Neutrophil (primary cell): ENCODE data around the gene GBE1.

Source experiments
- H3K27ac ChIP-seq: fragments of 200-600 bp; sonication (generic); 2 replicates; pipeline ENCODE4 v1.5.1; 2016; ENCODE audit warnings: mild to moderate bottlenecking, moderate library complexity
- H3K27me3 ChIP-seq: fragments of 200-600 bp; sonication (generic); 2 replicates; pipeline ENCODE4 v1.6.0; 2016; ENCODE audit warnings: mild to moderate bottlenecking
- H3K36me3 ChIP-seq: fragments of 200-600 bp; sonication (generic); 2 replicates; pipeline ENCODE4 v1.5.1; 2017
- H3K4me1 ChIP-seq, 2 experiments: fragments of 200-600 bp in 1 of 2; sonication (generic) in 1 of 2; 1 replicate in 1 of 2; 2 replicates in 1 of 2; pipeline versions ENCODE4 v1.5.1 to v1.6.1; 2013 to 2016; ENCODE audit warnings: low read depth in 1 of 2, low read length in 1 of 2, mild to moderate bottlenecking in 1 of 2, moderate library complexity in 1 of 2; ENCODE audit not compliant: control insufficient read depth in 1 of 2, insufficient read depth in 1 of 2
- H3K4me3 ChIP-seq, 2 experiments: fragments of 200-600 bp in 1 of 2; sonication (generic) in 1 of 2; 1 replicate in 1 of 2; 2 replicates in 1 of 2; pipeline ENCODE4 v1.5.1; 2013 to 2016; ENCODE audit warnings: low read depth in 1 of 2, low read length in 1 of 2, mild to moderate bottlenecking in 1 of 2, moderate library complexity in 1 of 2
- H3K9me3 ChIP-seq: fragments of 200-600 bp; sonication (generic); 2 replicates; pipeline ENCODE4 v1.5.1; 2016
- TF ChIP-seq, protein P1 (sequence below): fragments of 200-600 bp; sonication (generic); IDR thresholded peaks from 2 replicates; pipeline ENCODE4 v1.5.1; 2016; ENCODE audit warnings: antibody characterized with exemption

Gene GBE1

DNA sequence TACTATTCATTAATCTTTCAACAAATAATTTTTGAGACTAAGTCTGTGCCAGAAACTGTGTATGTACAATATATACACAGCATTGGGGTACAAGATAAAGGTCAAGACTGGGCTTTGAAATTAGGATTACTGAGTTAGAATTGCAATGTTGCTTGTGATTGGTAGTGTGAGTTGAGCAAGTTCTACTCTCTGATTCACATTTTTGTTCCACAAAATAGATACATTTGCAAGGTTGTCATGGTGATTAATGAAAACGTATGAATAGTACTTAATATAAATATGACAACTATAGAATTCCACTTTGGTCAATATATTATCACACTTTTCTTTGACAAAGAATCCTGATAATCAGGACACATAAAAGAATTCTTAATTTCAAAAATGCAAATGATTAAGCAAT, 314.6 kb downstream of the GBE1 start:
- no peaks in the 10 kb centered on the region for H3K27me3 ChIP-seq
- TF ChIP-seq, protein P1, sequence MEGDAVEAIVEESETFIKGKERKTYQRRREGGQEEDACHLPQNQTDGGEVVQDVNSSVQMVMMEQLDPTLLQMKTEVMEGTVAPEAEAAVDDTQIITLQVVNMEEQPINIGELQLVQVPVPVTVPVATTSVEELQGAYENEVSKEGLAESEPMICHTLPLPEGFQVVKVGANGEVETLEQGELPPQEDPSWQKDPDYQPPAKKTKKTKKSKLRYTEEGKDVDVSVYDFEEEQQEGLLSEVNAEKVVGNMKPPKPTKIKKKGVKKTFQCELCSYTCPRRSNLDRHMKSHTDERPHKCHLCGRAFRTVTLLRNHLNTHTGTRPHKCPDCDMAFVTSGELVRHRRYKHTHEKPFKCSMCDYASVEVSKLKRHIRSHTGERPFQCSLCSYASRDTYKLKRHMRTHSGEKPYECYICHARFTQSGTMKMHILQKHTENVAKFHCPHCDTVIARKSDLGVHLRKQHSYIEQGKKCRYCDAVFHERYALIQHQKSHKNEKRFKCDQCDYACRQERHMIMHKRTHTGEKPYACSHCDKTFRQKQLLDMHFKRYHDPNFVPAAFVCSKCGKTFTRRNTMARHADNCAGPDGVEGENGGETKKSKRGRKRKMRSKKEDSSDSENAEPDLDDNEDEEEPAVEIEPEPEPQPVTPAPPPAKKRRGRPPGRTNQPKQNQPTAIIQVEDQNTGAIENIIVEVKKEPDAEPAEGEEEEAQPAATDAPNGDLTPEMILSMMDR, result no peak
- H3K9me3 ChIP-seq, result no peaks in the 10 kb centered on the region
- H3K27ac ChIP-seq, result no peak overlapping the region
- H3K4me1 ChIP-seq, result no peaks in the 10 kb centered on the region
- H3K4me3 ChIP-seq, result no peak overlapping the region
- no peaks in the 10 kb centered on the region for H3K36me3 ChIP-seq

DNA sequence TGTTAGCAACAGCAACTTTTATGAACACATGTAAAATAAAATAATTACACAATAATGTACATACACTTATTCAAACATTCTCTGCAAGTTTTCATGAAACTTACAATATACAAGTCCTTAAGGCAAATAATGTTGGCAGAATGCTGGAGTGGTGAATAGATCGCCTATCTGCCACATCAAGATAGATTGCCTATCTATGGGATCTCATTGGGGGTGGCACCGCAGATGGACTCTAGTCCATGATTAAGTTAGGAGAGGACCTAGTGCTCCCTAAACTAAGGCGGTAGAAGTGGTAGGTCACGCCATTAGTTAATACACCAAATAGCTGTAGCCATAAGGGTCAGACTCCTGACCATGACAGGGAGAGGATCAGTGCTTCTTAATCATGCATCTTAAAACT, 315.7 kb downstream of the GBE1 start:
- H3K36me3 ChIP-seq, result no peaks in the 10 kb centered on the region
- no peaks in the 10 kb centered on the region for H3K4me1 ChIP-seq
- H3K27ac ChIP-seq, result no peak overlapping the region
- no peaks in the 10 kb centered on the region for H3K9me3 ChIP-seq
- no peak overlapping the region for H3K4me3 ChIP-seq
- H3K27me3 ChIP-seq, result no peaks in the 10 kb centered on the region
- TF ChIP-seq, protein P1, result no peak

DNA sequence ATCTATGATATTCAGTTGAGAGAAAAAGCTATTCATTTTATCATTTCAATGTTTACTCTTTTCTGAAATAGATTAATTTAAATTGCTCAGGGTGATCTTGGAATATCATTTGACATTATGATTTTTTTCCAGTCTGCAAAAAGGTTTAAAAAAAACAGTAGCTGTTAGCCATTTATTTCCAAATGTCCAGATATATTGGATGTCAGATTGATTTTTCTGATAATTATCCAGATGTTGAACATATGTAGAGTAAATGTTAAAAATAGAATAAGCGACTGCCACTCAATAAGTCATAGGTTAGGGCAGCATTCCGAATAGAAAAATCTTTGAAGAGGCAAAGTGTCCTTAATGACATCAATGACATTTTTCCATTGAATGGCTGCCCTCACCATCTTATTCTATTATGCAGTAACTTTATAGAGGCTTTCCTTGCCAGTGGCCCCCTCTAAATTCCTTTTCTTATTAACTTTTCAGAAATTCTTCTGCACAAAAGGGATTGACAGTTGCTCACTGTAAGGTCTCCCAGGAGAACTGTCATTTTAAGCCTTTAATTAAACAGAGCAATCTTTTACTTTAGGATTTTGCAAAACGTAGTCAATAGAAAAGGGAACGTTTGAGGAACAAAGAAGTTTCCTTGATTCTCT, 316.5 kb downstream of the GBE1 start:
- TF ChIP-seq, protein P1, result no peak
- H3K9me3 ChIP-seq, result no peaks in the 10 kb centered on the region
- no peaks in the 10 kb centered on the region for H3K36me3 ChIP-seq
- H3K4me3 ChIP-seq, result no peak overlapping the region
- no peaks in the 10 kb centered on the region for H3K27me3 ChIP-seq
- H3K4me1 ChIP-seq, result no peaks in the 10 kb centered on the region
- H3K27ac ChIP-seq, result no peak overlapping the region

DNA sequence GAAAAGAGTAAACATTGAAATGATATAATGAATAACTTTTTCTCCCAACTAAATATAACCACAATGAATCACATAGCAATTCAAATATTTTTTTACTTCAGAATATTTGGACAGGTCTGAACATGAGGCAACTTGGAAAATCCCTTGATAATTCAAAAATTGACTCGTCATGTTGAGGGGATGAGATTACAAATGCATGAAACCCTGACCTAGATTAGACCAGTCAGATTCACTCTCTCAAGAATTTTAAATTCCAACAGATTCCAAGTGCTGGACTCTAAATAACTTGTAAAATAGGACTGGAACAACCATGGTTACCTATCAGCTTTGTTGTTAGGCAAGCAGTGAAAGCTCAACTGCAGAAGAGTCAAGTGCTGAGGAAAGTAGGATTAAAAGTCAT, 317.5 kb downstream of the GBE1 start:
- no peaks in the 10 kb centered on the region for H3K9me3 ChIP-seq
- H3K27me3 ChIP-seq, result no peaks in the 10 kb centered on the region
- no peaks in the 10 kb centered on the region for H3K36me3 ChIP-seq
- TF ChIP-seq, protein P1, result no peak
- H3K4me1 ChIP-seq, result no peaks in the 10 kb centered on the region
- H3K27ac ChIP-seq, result no peak overlapping the region
- no peak overlapping the region for H3K4me3 ChIP-seq

DNA sequence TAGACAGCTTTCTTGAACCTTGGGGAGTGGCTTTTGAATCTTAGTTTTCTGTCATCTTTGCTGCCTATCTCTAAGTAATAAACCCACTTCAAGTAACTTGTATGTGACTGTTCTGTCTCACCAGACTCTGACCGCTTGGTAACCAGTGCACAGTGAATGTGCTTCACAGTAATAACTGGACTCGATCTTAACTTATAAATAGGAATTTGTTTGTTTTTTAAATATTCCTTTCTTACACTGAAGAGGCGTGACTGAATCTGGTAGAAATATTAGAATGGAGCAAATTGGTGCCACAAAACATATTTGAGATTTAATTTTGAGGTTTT, 318.0 kb downstream of the GBE1 start:
- no peak overlapping the region for H3K27ac ChIP-seq
- TF ChIP-seq, protein P1, result no peak
- H3K9me3 ChIP-seq, result no peaks in the 10 kb centered on the region
- H3K27me3 ChIP-seq, result no peaks in the 10 kb centered on the region
- H3K36me3 ChIP-seq, result no peaks in the 10 kb centered on the region
- H3K4me1 ChIP-seq, result no peaks in the 10 kb centered on the region
- no peak overlapping the region for H3K4me3 ChIP-seq
